SK-N-MC (cell line): ENCODE results near the gene ARL6IP6.

Experiments
- DNase-seq: peaks from one replicate; pipeline ENCODE4 v3.0.0-alpha.2; 2011; ENCODE audit warnings: low read depth, low spot score
- H3K27ac ChIP-seq: fragments of 200-600 bp; sonication (generic); 2 replicates; pipeline ENCODE4 v1.5.1; 2016; ENCODE audit warnings: mixed run types
- H3K36me3 ChIP-seq: fragments of 200-600 bp; sonication (generic); 2 replicates; pipeline ENCODE4 v1.6.1; 2017; ENCODE audit warnings: antibody characterized with exemption, low read length, mixed read lengths; ENCODE audit not compliant: insufficient read depth
- H3K4me3 ChIP-seq: fragments of 200-600 bp; sonication (generic); 2 replicates; pipeline ENCODE4 v1.5.1; 2016
- H3K9ac ChIP-seq: fragments of 200-600 bp; sonication (generic); 2 replicates; pipeline ENCODE4 v1.8.0; 2017; ENCODE audit warnings: mixed run types, mixed read lengths; ENCODE audit not compliant: insufficient read length
- H3K9me3 ChIP-seq: fragments of 200-600 bp; sonication (generic); 2 replicates; pipeline ENCODE4 v1.6.1; 2017; ENCODE audit warnings: low read depth, mild to moderate bottlenecking, antibody characterized with exemption, low read length, moderate library complexity, mixed read lengths
- EZH2 ChIP-seq: fragments of 200-600 bp; sonication (generic); IDR thresholded peaks from one replicate; pipeline ENCODE4 v1.6.1; 2017; ENCODE audit warnings: antibody characterized with exemption
- FOXP2 ChIP-seq: optimal IDR thresholded peaks from 2 replicates; pipeline ENCODE3; 2011; ENCODE audit warnings: mild to moderate bottlenecking, moderate library complexity; ENCODE audit not compliant: insufficient read depth; ENCODE audit errors: extremely low read length, control extremely low read depth
- POLR2AphosphoS5 ChIP-seq: IDR thresholded peaks from 2 replicates; pipeline ENCODE4 v1.6.1; 2012; ENCODE audit warnings: mild to moderate bottlenecking, low read depth, low read length, borderline replicate concordance

Gene ARL6IP6

DNA sequence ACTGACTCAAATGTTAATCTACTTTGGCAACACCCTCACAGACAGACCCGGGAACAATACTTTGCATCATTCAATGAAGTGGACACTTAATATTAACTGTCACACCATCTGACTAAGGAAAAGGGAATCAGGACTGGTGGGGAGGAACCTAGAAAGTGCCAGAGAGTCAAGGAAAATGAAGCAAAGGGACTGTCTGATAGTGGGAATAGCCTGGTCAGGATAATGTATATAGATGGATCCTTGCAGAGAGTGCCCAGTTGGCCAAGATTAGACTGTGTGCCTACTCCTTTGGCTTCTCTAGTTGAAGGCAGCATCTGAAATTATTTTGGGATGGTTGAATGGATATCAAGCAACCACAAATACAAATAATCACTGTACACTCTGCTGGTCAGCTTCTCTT lies 45.2 kb downstream of the ARL6IP6 start:
- H3K27ac ChIP-seq = no peak overlapping the region
- no peak for DNase-seq

DNA sequence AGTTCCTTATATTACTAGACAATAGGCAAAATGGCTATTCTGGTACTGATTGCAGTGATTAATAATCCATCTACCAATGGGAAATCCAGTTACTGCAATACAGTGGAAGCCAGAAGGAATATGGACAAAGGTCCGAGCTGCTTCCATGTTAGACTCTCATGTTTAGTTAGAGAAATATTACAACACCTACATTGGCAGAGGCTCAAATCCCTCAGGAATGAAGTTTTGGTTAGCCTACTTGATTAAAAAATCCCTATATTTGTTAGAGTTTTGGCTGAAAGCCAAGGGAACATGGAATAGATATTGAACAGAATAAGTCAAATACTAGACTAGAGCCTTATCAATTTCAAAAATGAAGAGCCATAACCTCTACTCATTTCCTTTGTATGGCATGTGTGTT lies 48.5 kb downstream of the ARL6IP6 start:
- no peaks in the 10 kb centered on the region for H3K9me3 ChIP-seq
- no peak overlapping the region for H3K9ac ChIP-seq
- TF ChIP-seq EZH2 (no peak), FOXP2 (no peak), POLR2AphosphoS5 (no peak)
- no peak overlapping the region for H3K4me3 ChIP-seq
- H3K27ac ChIP-seq = no peak overlapping the region
- H3K36me3 ChIP-seq = peaks cover 12% of the 10 kb centered on the region
- no peak for DNase-seq

More for the DNA sequence above, 45.2 kb downstream of the ARL6IP6 start:
- no peak overlapping the region for H3K4me3 ChIP-seq
- peaks cover 33% of the 10 kb centered on the region for H3K36me3 ChIP-seq
- TF ChIP-seq POLR2AphosphoS5 = no peak
- TF ChIP-seq FOXP2 = no peak
- TF ChIP-seq EZH2 = no peak
- no peak overlapping the region for H3K9ac ChIP-seq
- no peaks in the 10 kb centered on the region for H3K9me3 ChIP-seq

DNA sequence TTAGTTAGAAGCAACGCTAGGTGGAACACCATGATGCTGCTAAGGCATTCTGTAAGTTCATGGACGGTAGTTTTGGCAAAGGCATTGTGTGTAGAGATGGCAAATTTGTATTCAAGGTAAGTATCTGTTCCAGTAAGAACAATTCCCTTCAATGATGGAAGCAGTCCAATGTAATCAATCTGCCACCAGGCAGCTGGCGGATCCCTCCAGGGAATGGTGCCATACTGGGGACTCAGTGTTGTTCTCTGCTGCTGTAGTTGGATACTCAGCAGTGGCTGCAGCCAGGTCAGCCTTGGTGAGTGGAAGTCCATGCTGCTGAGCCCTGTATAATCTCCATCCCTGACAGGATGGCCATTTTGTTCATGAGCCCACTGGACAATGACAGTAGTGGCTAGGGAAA lies 62.8 kb downstream of the ARL6IP6 start:
- no peak overlapping the region for H3K9ac ChIP-seq
- TF ChIP-seq POLR2AphosphoS5 = no peak
- no peaks in the 10 kb centered on the region for H3K9me3 ChIP-seq
- H3K36me3 ChIP-seq = no peaks in the 10 kb centered on the region
- no peak overlapping the region for H3K4me3 ChIP-seq
- no peak for DNase-seq
- H3K27ac ChIP-seq = no peak overlapping the region

DNA sequence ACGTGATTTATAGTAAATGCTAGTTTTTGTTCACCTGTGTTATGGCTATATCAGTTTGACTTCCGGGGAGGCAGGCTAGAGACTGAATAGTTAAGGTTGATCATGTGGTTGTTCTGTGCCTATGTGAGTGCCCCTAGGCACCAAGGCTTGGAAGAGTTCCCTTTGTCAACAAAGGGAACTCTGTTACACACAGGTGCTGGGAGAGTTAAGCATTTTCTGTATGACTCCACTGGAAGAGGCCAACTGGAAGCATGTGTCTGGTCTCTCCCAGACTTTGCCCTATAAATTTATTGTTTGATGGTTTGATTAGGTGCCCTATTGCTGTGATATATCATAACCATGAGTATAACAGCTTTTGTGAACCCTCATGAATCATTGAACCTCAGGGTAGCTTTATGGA lies 63.8 kb downstream of the ARL6IP6 start:
- H3K36me3 ChIP-seq = no peaks in the 10 kb centered on the region
- H3K9me3 ChIP-seq = no peaks in the 10 kb centered on the region
- TF ChIP-seq POLR2AphosphoS5 (no peak), EZH2 (no peak), FOXP2 (no peak)
- no peak overlapping the region for H3K4me3 ChIP-seq
- H3K27ac ChIP-seq = no peak overlapping the region
- DNase-seq = no peak
- no peak overlapping the region for H3K9ac ChIP-seq

DNA sequence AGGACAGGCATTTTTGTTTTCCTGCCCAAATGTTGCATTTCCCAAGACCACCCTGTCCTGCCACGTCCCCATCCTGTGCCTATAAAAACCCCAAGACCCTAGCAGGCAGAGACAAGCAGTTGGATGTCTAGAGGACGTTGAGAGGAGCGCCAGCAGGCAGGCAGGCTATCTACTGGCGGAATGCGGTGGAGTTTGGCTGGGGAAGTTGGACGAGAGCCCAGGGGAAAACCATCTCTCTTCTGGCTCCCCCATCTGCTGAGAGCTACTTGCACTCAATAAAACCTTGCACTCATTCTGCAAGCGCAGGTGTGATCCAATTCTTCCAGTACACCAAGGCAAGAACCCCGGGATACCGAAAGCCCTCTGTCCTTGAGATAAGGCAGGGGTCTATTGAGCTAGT lies 72.5 kb downstream of the ARL6IP6 start:
- TF ChIP-seq POLR2AphosphoS5 (no peak), FOXP2 (no peak), EZH2 (no peak)

DNA sequence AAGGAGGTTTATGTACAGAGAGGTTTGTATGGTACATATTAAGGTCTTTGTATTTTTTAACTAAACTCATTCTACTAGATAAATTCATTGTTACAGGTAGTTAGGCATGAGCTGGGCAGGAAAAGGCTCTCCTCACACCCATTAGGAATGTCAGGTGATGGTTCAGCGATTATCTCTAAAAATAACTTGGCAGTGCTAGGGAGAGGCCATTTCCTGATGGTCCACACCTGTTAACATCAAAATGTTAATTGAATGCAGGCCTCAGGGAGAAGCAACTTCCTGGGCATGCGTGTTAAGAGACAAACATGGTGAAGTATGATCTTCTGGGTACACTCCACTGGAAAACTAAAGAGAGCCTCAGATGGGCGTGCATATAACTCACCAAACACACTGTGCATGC lies 73.6 kb downstream of the ARL6IP6 start:
- Histone ChIP-seq H3K9me3 (no peaks in the 10 kb centered on the region), H3K27ac (no peak overlapping the region), H3K9ac (no peak overlapping the region), H3K4me3 (no peak overlapping the region), H3K36me3 (no peaks in the 10 kb centered on the region)
- no peak for DNase-seq
- no peak for TF ChIP-seq POLR2AphosphoS5

More for the DNA sequence above, 72.5 kb downstream of the ARL6IP6 start:
- Histone ChIP-seq H3K36me3 (no peaks in the 10 kb centered on the region), H3K9ac (no peak overlapping the region), H3K27ac (no peak overlapping the region), H3K9me3 (no peaks in the 10 kb centered on the region), H3K4me3 (no peak overlapping the region)
- DNase-seq = no peak

DNA sequence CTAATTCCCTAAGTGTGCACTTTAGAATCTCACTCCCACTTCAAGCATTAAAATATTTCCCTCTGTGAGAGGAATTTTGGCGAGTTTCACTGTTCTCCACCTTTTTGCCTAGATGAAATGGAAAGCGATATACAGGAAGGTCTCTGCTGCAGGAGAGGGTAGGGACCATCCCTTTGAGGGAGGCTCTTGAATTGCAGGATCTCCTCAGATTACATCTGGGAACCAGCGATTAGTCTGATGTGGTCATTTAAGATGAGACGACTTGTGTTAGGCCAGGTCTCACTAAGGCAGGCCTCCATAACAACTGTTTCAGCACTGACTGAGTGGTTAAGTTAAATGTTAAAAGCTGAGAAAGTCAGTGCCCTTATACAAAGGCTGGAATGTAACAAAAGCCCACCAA lies 74.6 kb downstream of the ARL6IP6 start:
- H3K36me3 ChIP-seq = no peaks in the 10 kb centered on the region
- no peak overlapping the region for H3K27ac ChIP-seq
- H3K9ac ChIP-seq = no peak overlapping the region
- H3K4me3 ChIP-seq = no peak overlapping the region
- TF ChIP-seq EZH2 (no peak), FOXP2 (no peak), POLR2AphosphoS5 (no peak)
- no peaks in the 10 kb centered on the region for H3K9me3 ChIP-seq
- DNase-seq = no peak

DNA sequence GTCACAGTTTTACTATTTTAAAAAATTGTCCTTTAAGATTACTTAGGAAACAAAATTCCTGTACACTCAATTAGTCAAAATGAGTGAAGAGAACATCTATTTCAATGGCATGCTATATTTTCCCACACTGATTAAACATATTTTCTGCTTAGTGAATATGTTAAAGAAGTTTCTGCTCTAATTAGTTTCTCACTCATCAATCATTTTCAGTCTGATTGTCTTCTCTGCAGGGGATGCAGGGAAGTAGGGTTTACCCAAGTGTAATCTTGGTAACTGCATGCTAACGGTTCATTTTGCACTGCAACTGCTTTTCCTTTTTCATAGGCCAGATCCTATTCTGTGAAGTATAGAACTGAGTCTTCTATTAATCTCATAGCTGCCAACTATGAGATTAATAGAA lies 78.5 kb downstream of the ARL6IP6 start:
- Histone ChIP-seq H3K9me3 (no peaks in the 10 kb centered on the region), H3K4me3 (no peak overlapping the region), H3K9ac (no peak overlapping the region), H3K36me3 (no peaks in the 10 kb centered on the region), H3K27ac (no peak overlapping the region)
- TF ChIP-seq FOXP2 = no peak
- TF ChIP-seq POLR2AphosphoS5 = no peak
- TF ChIP-seq EZH2 = no peak
- no peak for DNase-seq

DNA sequence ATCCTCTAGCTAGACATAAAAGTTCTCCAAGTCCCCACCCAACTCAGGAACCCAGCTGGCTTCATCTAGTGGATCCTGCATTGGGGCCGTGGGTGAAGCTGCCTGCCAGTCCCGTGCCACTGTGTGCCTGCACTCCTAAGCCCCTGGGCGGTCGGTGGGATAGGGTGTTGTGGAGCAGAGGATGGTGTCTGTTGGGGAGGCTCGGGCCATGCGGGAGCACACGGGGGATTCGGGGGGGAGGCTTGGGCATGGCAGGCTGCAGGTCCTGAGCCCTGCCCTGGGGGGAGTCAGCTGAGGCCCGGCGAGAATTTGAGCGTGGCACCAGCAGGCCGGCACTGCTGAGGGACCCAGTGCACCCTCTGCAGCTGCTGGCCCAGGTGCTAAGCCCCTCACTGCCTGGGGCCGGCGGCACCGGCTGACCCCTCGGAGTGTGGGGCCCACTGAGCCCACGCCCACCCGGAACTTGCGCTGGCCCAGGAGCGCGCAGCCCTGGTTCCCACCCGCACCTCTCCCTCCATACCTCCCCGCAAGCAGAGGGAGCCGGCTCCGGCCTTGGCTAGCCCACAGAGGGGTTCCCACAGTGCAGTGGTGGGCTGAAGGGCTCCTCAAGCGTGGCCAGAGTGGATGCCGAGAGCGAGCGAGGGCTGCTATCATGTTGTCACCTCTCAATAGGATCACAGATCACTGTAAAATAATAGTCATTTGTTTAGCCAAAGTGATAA lies 86.4 kb downstream of the ARL6IP6 start:
- H3K4me3 ChIP-seq = no peak overlapping the region
- no peak for DNase-seq
- no peak overlapping the region for H3K9ac ChIP-seq
- no peaks in the 10 kb centered on the region for H3K9me3 ChIP-seq
- no peak overlapping the region for H3K27ac ChIP-seq
- TF ChIP-seq FOXP2 (no peak), POLR2AphosphoS5 (no peak), EZH2 (no peak)
- no peaks in the 10 kb centered on the region for H3K36me3 ChIP-seq
